HG02885 (cell line): ENCODE measurements around the gene PDGFRA.
"Not testable (repeated sequence)": the region's sequence is repeated elsewhere in the genome, so short reads cannot be mapped to it uniquely, and the experiment has no call there.

Experiments
- ATAC-seq: cut with Tn5 transposase; IDR thresholded peaks from one replicate; pipeline ENCODE4 v1.9.1; 2021; ENCODE audit warnings: mild to moderate bottlenecking; ENCODE audit not compliant: unreplicated experiment, poor library complexity

Gene PDGFRA

DNA sequence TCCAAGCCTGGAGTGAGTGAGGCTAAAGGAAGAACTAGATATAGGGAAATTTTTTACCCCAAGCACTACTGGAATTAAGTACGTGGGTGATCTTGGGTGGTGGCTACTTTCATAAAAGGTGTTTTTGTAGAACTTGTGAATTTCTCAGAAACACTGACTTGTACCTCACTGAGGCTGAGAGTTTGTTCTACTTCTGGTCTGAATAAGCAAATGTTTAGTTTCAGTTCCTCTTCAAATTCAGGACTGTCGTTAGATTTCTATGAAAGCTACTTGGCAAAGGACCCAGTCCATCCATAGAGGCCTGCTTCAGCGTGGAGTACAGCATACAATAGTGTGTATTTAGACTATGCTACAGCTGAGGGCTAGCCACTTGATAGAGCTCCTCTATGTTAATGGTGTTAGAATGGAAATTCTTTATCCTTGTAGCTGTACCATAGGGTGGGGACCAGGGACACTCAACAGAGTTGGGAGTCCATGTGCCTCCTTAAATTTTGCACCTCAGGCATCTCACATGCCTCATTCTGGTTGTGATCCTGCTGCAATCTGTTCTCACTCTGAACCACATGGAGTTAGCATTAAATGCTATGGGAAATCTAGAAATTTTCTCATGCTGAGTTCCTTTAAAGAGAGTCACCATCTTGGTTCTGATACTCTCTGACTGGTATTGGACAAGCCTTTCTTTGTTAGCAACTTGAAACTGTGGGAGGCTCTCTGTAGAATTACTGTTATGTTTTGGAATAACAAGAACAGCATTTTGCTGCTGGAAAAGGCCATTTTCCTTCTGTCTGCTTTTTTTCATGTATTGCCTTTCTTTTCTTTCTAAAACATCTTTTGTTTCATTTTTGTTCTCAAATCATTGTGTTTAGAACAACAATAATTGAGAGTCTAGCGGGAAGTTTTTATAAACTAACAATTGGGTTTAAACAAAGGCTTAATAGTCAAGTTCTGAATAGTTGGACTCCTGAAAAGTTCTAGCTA is 86.8 kb downstream of the PDGFRA start:
- peak; percentile 98 for ATAC-seq

DNA sequence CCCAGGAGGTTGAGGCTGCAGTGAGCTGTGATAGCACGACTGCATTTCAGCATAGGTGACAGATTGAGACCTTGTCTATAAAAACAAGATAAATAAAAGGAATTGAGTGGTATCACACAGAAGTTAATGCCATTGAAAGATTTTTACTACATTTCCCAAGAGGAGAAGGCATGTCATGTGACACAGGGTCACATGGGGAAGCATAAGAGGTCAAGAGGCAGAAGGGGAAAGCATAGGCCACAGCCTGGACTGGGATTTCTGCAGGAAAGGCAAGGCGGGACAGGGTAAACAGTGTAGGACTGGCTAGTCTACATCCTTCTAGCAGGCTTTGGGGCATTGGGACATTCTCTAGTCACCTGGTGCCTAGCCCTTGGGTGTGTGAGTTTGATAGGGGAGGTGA is 88.6 kb downstream of the PDGFRA start:
- ATAC-seq: no peak

DNA sequence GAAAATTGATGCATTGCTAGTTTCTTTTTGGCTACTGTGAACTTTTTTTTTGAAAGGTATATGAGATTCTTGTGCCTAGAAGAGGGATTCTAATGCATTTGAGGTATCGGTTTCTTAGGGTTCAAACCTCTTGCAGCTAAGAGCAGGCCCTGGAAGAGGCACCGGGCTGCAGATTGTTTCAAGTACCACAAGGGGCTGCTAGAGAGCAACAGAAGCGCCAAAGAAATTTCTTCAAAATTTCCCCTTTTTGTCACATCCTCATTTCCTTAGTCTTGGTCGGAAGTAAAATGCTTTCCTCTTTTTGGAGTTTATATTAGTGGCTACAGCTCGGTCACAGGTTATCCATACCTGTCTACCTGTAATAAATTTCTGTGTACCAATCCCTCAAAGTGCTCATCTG is 89.8 kb downstream of the PDGFRA start:
- peak; percentile 21 for ATAC-seq

DNA sequence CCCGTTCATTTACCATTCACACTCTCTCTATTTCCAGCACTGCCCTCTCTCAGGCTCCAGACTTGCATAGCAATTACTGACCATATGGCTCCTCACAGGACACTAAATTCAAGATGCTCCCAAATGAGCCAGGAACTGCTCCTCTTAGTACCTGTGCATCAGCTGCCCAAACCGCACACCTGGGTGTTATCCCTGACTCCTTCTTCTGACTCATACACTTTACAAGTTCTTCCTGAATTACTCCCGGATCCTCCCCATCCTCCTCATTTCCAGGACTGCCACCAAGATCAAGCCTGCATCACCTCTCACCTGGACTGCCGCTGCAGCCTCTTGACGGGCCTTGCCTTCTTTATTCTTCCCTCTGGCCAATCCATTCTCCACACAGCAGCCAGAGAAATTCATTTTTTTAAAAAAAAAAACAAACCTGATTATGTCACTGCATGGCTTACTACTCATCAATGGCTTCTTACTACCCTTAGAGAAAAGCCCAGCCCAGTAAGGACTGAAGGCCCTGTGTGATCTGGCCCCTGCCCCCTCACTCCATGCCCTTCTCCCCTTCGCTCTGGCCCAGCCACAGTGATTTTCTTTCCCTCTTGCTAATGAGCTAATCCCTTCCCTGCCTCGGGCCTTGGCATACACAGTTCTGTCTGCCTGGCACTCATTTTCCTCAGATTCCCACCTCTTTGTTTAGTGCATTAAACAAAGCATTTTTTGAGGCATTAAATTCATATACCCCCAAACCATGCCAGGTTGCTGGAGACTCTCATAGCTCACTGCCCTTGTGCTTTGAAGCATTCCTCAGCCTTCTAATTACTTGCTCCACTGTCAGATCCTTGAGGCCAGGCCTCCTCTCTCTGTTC is 92.0 kb downstream of the PDGFRA start:
- no peak for ATAC-seq

DNA sequence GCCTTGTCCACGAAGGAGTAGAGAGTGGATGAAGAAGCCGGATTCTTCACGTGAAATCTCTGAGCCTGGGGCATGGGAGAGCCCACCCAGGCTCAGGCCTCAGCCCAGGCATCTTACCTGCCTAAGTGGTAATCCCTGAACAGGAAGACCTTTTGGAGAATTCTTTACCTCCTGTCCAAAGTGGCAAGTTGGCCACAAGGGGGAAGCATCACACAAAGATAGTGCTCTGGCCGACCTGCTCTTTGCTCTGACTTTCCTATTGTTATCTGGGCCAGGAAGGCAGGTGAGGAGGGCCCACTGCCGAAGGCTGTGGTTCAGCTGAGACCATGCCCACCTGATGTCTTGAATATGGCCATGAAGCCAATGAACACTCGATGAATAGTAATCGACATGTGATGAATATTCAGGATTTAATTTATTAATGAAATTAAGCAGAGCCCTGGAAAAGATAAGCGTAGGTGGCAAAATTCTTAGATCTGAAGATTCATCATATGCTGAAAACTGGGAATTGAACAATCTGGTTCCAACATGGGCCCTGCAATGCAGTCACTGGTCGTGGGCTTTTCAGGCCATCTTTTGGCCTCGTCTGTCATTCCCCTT is 93.8 kb downstream of the PDGFRA start:
- ATAC-seq: peak; percentile 90

DNA sequence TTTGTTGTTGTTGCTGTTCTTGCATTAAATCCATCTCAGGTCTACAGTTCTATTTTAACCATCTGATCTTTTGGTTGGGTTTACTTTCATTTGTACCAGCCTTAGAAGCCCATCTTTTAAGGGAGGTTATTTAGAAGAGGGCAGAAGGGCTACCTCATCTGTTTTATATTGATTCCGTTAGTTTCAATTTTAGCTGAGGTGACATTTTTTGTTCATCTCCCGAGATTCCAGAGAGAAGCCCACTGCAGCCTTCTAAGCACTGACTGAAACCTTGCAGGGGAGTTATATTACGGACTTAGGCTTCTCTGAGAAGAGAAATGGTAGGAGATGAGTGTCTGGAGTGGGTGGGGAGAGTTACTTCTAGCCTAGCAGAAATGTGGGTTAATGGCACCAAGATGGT is 101.8 kb downstream of the PDGFRA start:
- no peak for ATAC-seq

DNA sequence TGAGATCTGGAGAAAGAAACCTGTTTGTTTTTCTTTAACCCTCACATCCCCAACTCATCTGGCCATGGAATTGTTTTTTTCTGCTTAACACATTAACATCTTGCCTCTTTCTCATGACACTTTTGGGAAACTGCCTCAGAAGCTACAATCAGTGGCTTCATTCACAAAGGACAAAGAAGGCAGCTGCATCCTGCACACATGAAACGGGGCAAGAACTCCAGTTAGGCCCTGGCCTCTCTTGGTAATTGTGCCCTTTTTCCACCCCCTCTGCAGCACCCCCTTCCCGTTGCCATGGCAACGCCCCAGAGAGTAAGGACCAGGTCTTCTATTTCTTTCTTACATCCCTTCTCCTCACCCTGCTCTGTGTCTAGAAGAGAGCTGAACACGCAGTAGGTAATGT is 103.4 kb downstream of the PDGFRA start:
- ATAC-seq: no peak

DNA sequence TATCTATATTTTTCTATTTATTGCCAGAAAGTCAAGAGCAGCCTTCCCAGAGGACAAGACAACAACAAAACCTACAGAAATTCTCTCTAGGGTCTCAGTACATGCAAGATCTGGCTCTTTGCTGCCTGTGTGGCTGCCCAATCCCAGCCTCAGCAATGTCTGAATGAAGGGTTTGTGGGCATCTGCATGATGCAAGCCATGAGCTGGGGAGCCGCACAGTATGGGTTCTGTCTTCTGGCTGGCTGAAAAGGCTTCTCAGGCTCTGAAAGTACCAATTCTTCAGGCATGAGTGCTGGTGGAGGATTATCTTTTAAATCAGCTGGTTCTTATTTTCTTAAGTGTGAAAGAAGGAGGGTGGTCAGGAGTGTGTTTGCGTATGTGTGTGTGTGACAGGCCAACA is 104.6 kb downstream of the PDGFRA start:
- ATAC-seq: no peak

DNA sequence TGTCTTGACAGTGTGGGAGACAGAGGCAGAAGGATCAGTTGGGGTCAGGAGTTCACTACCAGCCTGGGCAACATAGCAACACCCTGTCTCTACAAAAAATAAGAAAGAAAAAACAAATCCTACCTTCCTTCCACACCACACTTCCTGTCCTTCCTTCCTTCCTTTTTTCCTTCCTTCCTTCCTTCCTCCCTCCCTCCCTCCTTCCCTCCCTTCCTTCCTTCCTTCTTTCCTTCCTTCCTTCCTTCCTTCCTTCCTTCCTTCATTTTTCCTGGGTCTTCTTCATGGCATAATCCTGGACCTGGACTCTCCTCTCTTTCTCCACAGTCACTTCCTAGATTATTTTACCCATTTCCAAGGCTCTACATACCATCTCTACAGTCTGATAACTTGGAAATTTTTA is 105.7 kb downstream of the PDGFRA start:
- ATAC-seq: not testable (repeated sequence)

DNA sequence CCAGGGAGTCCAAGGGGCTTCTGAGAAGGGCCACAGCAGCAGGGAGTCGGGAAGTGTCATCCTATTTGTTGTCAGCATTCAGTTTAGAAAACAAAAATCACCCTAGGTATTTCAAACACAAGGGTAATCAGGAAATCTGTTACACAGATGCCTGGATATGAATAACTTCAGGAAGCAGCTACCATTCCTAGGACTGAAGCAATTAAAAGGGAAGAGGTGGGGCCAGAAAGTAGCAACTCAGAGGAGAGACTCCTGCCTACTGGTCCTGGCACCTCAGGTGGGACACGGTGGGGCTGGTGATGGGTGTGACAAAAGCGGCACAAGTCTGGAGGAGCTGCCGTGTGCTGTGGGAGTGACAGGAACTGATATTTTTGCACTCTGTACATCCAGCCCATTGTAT is 107.9 kb downstream of the PDGFRA start:
- ATAC-seq: no peak

DNA sequence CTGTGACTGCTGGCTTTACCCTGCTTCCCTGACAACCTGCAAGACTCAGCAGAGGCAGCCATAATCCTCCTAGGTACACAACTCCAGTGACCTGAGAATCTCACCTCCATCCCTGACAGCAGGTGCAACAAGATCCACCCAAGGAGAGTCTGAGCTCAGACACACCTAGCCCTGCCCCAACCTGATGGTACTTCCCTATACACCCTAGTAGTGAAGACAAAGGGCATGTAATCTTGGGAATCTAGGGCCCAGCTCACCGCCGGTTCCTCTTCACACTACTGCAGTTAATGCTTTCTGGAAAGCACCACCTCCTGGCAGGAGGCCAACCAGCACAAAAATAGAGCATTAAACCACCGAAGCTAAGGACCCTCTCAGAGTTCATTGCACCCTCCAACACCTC is 113.0 kb downstream of the PDGFRA start:
- ATAC-seq: not testable (repeated sequence)
